22Rv1 (cell line): ENCODE measurements around the gene ISG20L2.

Experiments
- H3K27ac ChIP-seq: fragments of 450-650 bp; 2 replicates; pipeline ENCODE4 v1.5.1; 2017
- CTCF ChIP-seq: fragments of 450-650 bp; IDR thresholded peaks from 2 replicates; pipeline ENCODE4 v1.5.1; 2017; ENCODE audit warnings: mild to moderate bottlenecking
- ZFX ChIP-seq: fragments of 450-650 bp; IDR thresholded peaks from 2 replicates; pipeline ENCODE4 v1.6.1; 2017; ENCODE audit warnings: antibody characterized with exemption, borderline replicate concordance

ISG20L2 gene

DNA sequence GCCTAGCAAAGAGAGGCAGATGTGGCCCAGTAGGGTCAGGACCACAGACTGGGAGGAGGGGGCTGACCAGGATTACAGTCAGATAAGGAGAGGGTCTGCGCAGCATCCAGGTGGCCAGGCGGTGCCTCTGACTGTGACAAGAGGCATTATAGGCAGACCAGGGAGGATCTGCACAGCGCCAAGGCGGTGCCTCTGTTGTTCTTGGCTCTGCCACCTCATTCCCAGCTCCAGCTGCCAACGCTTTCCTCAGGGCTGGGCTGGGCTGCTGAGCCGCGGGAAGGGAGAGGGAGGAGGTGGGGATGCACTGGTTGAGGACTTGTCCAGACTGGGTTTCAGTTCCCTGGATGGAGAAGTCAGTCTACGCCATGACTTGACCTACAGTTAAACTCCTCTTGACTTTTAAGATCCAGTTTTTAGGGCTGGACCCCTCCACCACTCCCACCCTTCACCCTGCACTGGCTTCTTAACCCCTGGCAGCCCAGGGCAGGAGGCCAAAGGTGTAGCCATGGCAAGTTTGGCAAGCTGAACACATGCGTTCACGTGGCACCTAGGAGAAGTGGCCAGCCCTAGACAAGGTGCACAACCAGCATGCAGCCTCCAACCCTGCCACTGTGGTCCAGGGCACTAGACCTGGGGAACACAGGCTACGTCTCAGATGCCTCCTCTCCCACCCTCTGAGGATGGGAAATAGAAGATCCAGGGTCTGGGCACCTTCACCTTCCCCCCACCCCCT lies 18.6 kb downstream of the ISG20L2 start:
- H3K27ac ChIP-seq = peak overlapping the region; percentile 57
- TF ChIP-seq CTCF (no peak), ZFX (no peak)

DNA sequence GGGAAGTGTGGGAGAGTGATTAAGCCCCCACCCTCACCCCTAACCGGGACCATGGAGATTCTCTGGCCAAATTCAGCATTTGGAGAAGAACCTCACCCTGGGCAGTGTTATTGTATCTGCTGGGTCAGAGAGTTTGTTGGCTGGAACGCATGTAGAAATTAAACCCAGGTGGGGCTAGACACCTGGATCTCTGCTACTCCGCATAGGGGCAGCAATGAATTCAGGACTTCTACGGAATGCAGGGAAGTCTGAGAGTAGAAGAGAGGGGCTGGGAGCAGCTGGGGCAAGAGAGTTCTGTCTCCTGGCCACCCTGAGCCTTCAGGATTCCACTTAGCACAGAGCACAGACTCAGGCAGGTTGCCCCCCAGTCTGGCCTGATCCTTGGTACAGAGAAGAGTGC lies 19.5 kb downstream of the ISG20L2 start:
- H3K27ac ChIP-seq = peak overlapping the region; percentile 57
- TF ChIP-seq CTCF = no peak
- no peak for TF ChIP-seq ZFX

DNA sequence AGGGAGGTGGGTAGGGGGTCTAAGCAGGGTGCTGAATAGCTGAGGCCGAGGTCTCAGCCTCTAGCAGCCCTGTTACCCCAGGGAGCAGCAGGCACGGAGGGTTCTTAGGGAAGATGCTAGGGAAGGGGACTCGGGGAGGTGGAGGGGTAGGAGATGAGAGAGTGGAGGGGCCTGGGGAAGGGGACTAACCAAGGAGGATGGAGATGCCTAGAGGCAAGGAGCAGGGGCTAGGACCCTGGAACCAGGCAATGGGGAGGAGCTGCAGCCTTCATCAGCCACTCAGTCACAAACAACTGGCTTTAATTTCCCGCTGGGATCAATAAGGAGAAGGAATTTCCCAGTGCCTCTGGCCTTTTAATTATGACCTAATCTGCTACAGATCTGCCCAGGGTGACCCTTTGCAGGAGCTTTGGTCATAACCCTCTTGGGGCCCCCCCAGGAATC lies 20.3 kb downstream of the ISG20L2 start:
- no peak overlapping the region; the same call in none of the 2 replicates for H3K27ac ChIP-seq
- no peak for TF ChIP-seq ZFX
- no peak for TF ChIP-seq CTCF

GRCh38 chr1:156707417-156708217 lies 20.9 kb downstream of the ISG20L2 start:
- no peak overlapping the region; the same call in 1 of the 2 replicates for H3K27ac ChIP-seq
- no peak for TF ChIP-seq CTCF
- no peak for TF ChIP-seq ZFX

DNA sequence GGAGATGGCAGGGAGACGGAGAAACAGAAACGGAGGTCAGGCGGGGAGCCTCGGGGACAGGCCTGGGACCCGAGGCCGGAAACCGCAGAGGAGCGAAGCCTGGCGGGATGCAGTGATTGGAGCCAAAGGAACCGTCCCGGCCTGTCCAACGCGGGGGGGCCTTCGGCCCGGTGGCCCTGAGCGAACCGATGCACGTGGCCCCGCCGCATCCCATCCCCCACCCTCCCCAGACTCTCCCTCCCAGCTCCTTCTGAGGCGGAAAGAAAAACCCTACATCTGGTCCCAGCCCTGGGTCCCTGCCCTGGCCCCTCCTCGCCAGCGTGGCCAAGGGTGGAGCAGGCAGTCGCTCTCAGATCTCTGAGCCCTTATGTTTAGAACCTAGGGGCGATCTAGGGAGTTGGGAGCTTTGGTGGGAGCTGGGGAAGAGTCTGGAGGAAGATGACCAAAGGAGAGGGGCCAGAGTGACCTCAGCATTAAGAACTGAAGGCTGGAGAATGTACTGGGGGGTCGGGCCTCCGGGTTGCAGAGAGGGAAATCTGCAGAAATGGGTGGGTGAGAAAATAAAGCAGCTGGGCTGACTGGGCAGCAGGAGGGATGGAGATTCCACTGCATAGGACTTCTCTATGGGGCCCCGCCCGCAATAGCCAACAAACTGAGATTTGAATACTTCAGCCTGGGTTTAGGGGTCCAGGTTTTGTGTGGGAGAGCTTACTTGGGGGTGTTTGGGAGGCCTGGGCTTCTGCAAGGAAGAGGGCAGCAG lies 21.7 kb downstream of the ISG20L2 start:
- no peak for TF ChIP-seq CTCF
- TF ChIP-seq ZFX = no peak
- H3K27ac ChIP-seq = no peak overlapping the region

DNA sequence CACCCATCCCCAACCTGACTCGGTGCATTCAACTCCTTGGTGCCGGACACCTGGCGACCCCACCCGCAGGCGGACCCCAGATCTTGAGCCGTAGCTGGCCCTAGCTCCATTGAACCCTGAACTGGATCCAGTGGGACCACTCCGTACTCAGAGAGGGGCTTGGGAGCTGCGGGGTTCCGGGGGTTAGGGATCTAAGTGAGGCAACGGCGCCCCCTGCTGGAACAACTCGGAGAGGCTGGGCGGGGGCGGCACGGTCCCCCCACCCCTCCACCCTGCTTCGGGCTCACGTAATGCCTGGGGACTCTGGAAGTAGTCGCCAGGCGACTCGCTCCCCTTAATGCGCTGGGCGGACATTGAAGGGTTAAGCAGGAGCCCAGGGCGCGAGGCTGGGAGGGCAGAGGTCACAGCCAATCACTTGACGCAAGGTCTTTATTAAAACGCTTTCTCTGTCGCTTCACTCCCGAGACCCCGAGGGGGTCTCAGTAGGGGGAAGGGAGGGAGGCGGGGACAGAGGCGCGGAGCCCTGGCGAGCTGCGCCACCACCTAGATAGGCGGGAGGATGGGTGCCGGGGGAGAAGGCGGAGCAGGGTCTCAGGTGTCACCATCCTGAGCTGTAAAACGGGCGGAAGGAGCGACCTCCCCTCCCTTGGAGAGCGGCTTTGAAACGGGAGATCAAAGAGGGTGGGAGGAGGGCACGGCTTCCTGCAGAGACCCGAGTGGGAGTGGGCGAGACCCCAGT lies 22.5 kb downstream of the ISG20L2 start:
- TF ChIP-seq CTCF (peak; percentile 100), ZFX (no peak)
- H3K27ac ChIP-seq = no peak overlapping the region
